Keratinocyte (primary cell): ENCODE data around the gene RAB21. TPM values are rescaled to one million over a fixed set of nuclear protein-coding genes. Genes with fewer than 3 reads are reported as not detected.

ENCODE experiments used
- DNase-seq: peaks from one replicate; pipeline ENCODE4 v3.0.0-alpha.2; 2011; ENCODE audit warnings: low read depth, missing footprints, low spot score
- FAIRE-seq: peaks from 2 replicates; lab custom pipeline; 2011; peaks lifted over from hg19 to GRCh38; lab: Jason Lieb, UNC
- H2AFZ ChIP-seq: 2 replicates; pipeline ENCODE4 v1.6.0; 2012; ENCODE audit warnings: low read length, control low read depth, inconsistent platforms; ENCODE audit not compliant: control insufficient read depth
- H3K27ac ChIP-seq: 2 replicates; pipeline ENCODE4 v1.5.1; 2011; ENCODE audit warnings: low read length; ENCODE audit not compliant: control insufficient read depth, insufficient read depth
- H3K27me3 ChIP-seq: 3 replicates; pipeline ENCODE4 v1.6.0; 2011; ENCODE audit warnings: low read length; ENCODE audit not compliant: control insufficient read depth, insufficient read depth; ENCODE audit errors: extremely low read depth
- H3K36me3 ChIP-seq, 2 experiments: 2 replicates in 1 of 2; 3 replicates in 1 of 2; pipeline ENCODE4 v1.5.1; 2011; ENCODE audit warnings: low read length in 2 of 2, mild to moderate bottlenecking in 1 of 2; ENCODE audit not compliant: control insufficient read depth in 2 of 2, insufficient read depth in 2 of 2; ENCODE audit errors: extremely low read depth in 1 of 2
- H3K4me1 ChIP-seq: 3 replicates; pipeline ENCODE4 v1.5.1; 2011; ENCODE audit warnings: low read length; ENCODE audit not compliant: control insufficient read depth, insufficient read depth; ENCODE audit errors: extremely low read depth
- H3K4me2 ChIP-seq: 3 replicates; pipeline ENCODE4 v1.6.0; 2011; ENCODE audit warnings: low read depth, low read length; ENCODE audit not compliant: control insufficient read depth, insufficient read depth; ENCODE audit errors: extremely low read depth
- H3K4me3 ChIP-seq, 3 experiments: fragments of 200-600 bp in 1 of 3; sonication (generic) in 1 of 3; 2 replicates in 2 of 3; 3 replicates in 1 of 3; pipeline ENCODE4 v1.5.1; 2011 to 2016; ENCODE audit warnings: low read length in 3 of 3, mild to moderate bottlenecking in 3 of 3, control low read depth in 2 of 3, inconsistent platforms in 1 of 3, low read depth in 1 of 3, mixed read lengths in 1 of 3, mixed run types in 1 of 3, moderate library complexity in 1 of 3; ENCODE audit not compliant: control insufficient read depth in 2 of 3, insufficient read depth in 2 of 3; ENCODE audit errors: extremely low read depth in 1 of 3
- H3K79me2 ChIP-seq: 2 replicates; pipeline ENCODE4 v1.6.0; 2012; ENCODE audit warnings: low read length; ENCODE audit not compliant: control insufficient read depth, insufficient read depth
- H3K9ac ChIP-seq: 3 replicates; pipeline ENCODE4 v1.6.0; 2011; ENCODE audit warnings: low read length; ENCODE audit not compliant: control insufficient read depth, insufficient read depth; ENCODE audit errors: extremely low read depth
- H3K9me1 ChIP-seq: 3 replicates; pipeline ENCODE4 v1.6.0; 2011; ENCODE audit warnings: low read length; ENCODE audit not compliant: control insufficient read depth, insufficient read depth; ENCODE audit errors: extremely low read depth
- H3K9me3 ChIP-seq: 2 replicates; pipeline ENCODE4 v1.5.1; 2012; ENCODE audit warnings: low read depth, low read length; ENCODE audit not compliant: control insufficient read depth
- H4K20me1 ChIP-seq: 3 replicates; pipeline ENCODE4 v1.6.0; 2011; ENCODE audit warnings: low read length; ENCODE audit not compliant: control insufficient read depth, insufficient read depth; ENCODE audit errors: extremely low read depth
- EZH2 ChIP-seq: IDR thresholded peaks from one replicate; pipeline ENCODE4 v1.6.1; 2012; ENCODE audit warnings: inconsistent platforms, mild to moderate bottlenecking, low read length, moderate library complexity
- dilution Hi-C: fragments of 300-500 bp; cut with MboI; formaldehyde crosslinking; loops from one replicate; pipeline ENCODE4 v1.7.0; 2020; ENCODE audit warnings: low sequenced_read_pairs; ENCODE audit not compliant: extremely low pct_ligation_motif_present
- polyA plus RNA-seq, 5 experiments: library from polyadenylated mRNA; depleted of rRNA in 3 of 5; stranded (reverse) in 3 of 5; stranded (forward) in 1 of 5; unstranded in 1 of 5; fragments of >200 nt; gene quantifications; 1 replicate in 1 of 5; 2 replicates in 3 of 5; 3 replicates in 1 of 5; pipeline versions ENCODE4 v1.2.1 to v1.2.3, GENCODE V29; 2011 to 2012; ENCODE audit warnings: missing spikeins in 2 of 5, low read depth in 1 of 5, low replicate concordance in 1 of 5
- TF ChIP-seq, protein P1 (sequence below), 3 experiments: IDR thresholded peaks in 1 of 3; conservative IDR thresholded peaks in 1 of 3; optimal IDR thresholded peaks in 1 of 3; 2 replicates in 2 of 3; 3 replicates in 1 of 3; pipeline versions ENCODE3 to v1.5.1; 2011; ENCODE audit warnings: low read length in 3 of 3, mild to moderate bottlenecking in 3 of 3, moderate library complexity in 2 of 3, control low read depth in 1 of 3, inconsistent platforms in 1 of 3; ENCODE audit not compliant: insufficient read depth in 2 of 3; ENCODE audit errors: extremely low read depth in 1 of 3

RAB21 gene
- polyA plus RNA-seq, 1 donor (not counting 4 experiments of a cell fraction or from before 2014, with no cell fraction given), result 21.9 TPM

DNA sequence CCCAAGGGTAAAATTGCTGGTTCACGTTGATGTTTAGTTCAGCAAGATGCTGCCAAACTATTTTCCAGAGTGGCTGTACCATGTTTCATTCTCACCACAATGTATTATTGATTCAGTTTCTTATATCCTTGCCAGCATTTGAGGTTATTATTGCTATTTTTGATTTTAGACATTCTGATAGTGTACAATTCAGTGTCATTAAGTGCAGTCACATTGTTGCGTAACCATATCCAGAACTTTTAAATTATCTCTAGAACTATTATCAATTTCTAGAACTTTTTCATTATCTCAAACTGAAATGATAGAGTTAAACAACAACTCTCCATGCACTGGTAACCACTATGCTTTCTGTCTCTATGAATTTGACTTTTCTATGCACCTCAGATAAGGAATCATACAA lies 74.2 kb downstream of the RAB21 start:
- no peaks in the 10 kb centered on the region for H4K20me1 ChIP-seq
- H3K9ac ChIP-seq, result no peak overlapping the region
- H3K9me3 ChIP-seq, result no peaks in the 10 kb centered on the region
- H3K36me3 ChIP-seq, result no peaks in the 10 kb centered on the region
- FAIRE-seq, result no peak
- no peaks in the 10 kb centered on the region for H3K79me2 ChIP-seq
- H3K4me3 ChIP-seq, result no peak overlapping the region
- H2AFZ ChIP-seq, result no peak overlapping the region
- no peak for DNase-seq
- dilution Hi-C loops, result no loop called here
- H3K9me1 ChIP-seq, result no peaks in the 10 kb centered on the region
- TF ChIP-seq, protein P1, sequence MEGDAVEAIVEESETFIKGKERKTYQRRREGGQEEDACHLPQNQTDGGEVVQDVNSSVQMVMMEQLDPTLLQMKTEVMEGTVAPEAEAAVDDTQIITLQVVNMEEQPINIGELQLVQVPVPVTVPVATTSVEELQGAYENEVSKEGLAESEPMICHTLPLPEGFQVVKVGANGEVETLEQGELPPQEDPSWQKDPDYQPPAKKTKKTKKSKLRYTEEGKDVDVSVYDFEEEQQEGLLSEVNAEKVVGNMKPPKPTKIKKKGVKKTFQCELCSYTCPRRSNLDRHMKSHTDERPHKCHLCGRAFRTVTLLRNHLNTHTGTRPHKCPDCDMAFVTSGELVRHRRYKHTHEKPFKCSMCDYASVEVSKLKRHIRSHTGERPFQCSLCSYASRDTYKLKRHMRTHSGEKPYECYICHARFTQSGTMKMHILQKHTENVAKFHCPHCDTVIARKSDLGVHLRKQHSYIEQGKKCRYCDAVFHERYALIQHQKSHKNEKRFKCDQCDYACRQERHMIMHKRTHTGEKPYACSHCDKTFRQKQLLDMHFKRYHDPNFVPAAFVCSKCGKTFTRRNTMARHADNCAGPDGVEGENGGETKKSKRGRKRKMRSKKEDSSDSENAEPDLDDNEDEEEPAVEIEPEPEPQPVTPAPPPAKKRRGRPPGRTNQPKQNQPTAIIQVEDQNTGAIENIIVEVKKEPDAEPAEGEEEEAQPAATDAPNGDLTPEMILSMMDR (optimal IDR thresholded peaks at IDR 0.05 in 1 of 3, IDR thresholded peaks at IDR 0.05 in 1 of 3, conservative IDR thresholded peaks at IDR 0.05 in 1 of 3; ENCODE audit: extremely low read depth in 1 of 3, insufficient read depth in 2 of 3, low read length in 3 of 3), result no peak
- TF ChIP-seq EZH2, result no peak
- H3K4me1 ChIP-seq, result no peaks in the 10 kb centered on the region
- H3K27me3 ChIP-seq, result no peaks in the 10 kb centered on the region
- H3K27ac ChIP-seq, result no peak overlapping the region
- no peak overlapping the region for H3K4me2 ChIP-seq

DNA sequence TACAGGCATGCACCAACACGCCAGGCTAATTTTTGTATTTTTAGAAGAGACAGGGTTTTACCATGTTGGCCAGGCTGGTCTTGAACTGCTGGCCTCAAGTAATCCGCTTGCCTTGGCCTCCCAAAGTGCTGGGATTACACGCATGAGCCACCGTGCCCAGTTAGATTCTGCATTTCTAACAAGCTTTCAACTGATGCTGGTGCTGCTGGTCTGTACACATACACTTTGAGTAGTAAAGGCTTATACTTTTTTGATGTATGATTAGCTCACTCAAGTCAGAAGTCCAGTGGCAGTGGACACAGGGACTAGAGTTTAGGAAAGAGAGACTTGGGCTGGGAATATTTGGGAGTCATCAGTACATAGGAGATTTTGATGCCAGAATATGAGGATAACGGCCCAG lies 82.7 kb downstream of the RAB21 start:
- Histone ChIP-seq H2AFZ (no peak overlapping the region), H3K27me3 (no peaks in the 10 kb centered on the region), H3K9ac (no peak overlapping the region), H3K9me3 (no peaks in the 10 kb centered on the region), H3K79me2 (peaks cover 27% of the 10 kb centered on the region), H3K4me2 (no peak overlapping the region), H3K27ac (no peak overlapping the region), H3K9me1 (no peaks in the 10 kb centered on the region), H3K4me1 (peaks cover 15% of the 10 kb centered on the region), H3K4me3 (no peak overlapping the region), H3K36me3 (no peaks in the 10 kb centered on the region), H4K20me1 (no peaks in the 10 kb centered on the region)
- FAIRE-seq (no peak), DNase-seq (no peak)
- TF ChIP-seq, protein P1 (optimal IDR thresholded peaks at IDR 0.05 in 1 of 3, IDR thresholded peaks at IDR 0.05 in 1 of 3, conservative IDR thresholded peaks at IDR 0.05 in 1 of 3; ENCODE audit: extremely low read depth in 1 of 3, insufficient read depth in 2 of 3, low read length in 3 of 3), result no peak
- no peak for TF ChIP-seq EZH2
- dilution Hi-C loops, result no loop called here
